K562 (cell line): ENCODE results near the gene AKR1C3. TPM values are rescaled to one million over a fixed set of nuclear protein-coding genes. Genes with fewer than 3 reads are reported as not detected.

Experiments used
- BRF1 ChIP-seq: IDR thresholded peaks from 3 replicates; pipeline ENCODE4 v1.6.1; 2011; ENCODE audit warnings: borderline replicate concordance, mild to moderate bottlenecking; ENCODE audit not compliant: insufficient read length; ENCODE audit errors: extremely low read depth
- CAMTA2 ChIP-seq: fragments of 250-450 bp; sonication (Bioruptor Pico); conservative IDR thresholded peaks from 2 replicates; pipeline ENCODE4 v1.5.1; 2022
- CREB1 ChIP-seq, 2 experiments: sonication (generic) in 1 of 2; formaldehyde crosslinking in 1 of 2; IDR thresholded peaks; 2 replicates each; pipeline versions ENCODE4 v1.6.1 to v1.8.0; 2012 to 2022; ENCODE audit warnings: inconsistent platforms in 1 of 2, mild to moderate bottlenecking in 1 of 2, missing genetic modification reagents in 1 of 2, moderate library complexity in 1 of 2
- ELF1 ChIP-seq: fragments of 200-800 bp; sonication (Bioruptor generic); IDR thresholded peaks from 2 replicates; pipeline ENCODE4 v1.6.1; 2016; ENCODE audit warnings: missing genetic modification characterization, missing compliant biosample characterization
- ELF4 ChIP-seq: fragments of 450-650 bp; formaldehyde crosslinking; IDR thresholded peaks from 2 replicates; pipeline ENCODE4 v1.4.0; 2022; ENCODE audit warnings: missing genetic modification characterization
- GATA2 ChIP-seq: sonication (generic); formaldehyde crosslinking; IDR thresholded peaks from 2 replicates; pipeline ENCODE4 v1.4.0; 2020; ENCODE audit warnings: mild to moderate bottlenecking, missing genetic modification reagents
- HDGF ChIP-seq: fragments of 450-650 bp; IDR thresholded peaks from 2 replicates; pipeline ENCODE4 v1.6.1; 2016
- MEF2A ChIP-seq: IDR thresholded peaks from 2 replicates; pipeline ENCODE4 v1.6.1; 2011; ENCODE audit warnings: low read depth, mild to moderate bottlenecking, low read length, moderate library complexity; ENCODE audit not compliant: control insufficient read depth
- MYNN ChIP-seq, 2 experiments: sonication (generic); formaldehyde crosslinking in 1 of 2; IDR thresholded peaks; 2 replicates each; pipeline versions ENCODE4 v1.5.0 to v1.6.1; 2016 to 2020; ENCODE audit warnings: antibody characterized with exemption in 1 of 2, missing genetic modification reagents in 1 of 2
- NFE2L1 ChIP-seq: fragments of 450-650 bp; IDR thresholded peaks from 2 replicates; pipeline ENCODE4 v1.6.1; 2016; ENCODE audit warnings: missing genetic modification characterization, low read depth, mild to moderate bottlenecking, missing compliant biosample characterization, moderate library complexity, borderline replicate concordance
- SMAD3 ChIP-seq: fragments of 450-650 bp; formaldehyde crosslinking; conservative IDR thresholded peaks from 2 replicates; pipeline ENCODE4 v1.4.0; 2020; ENCODE audit warnings: mild to moderate bottlenecking
- TSC22D4 ChIP-seq: fragments of 450-650 bp; IDR thresholded peaks from 2 replicates; pipeline ENCODE4 v1.6.1; 2016; ENCODE audit warnings: missing genetic modification characterization, missing biosample characterization, control low read depth
- ZFP91 ChIP-seq: sonication (generic); formaldehyde crosslinking; IDR thresholded peaks from 2 replicates; pipeline ENCODE4 v1.8.0; 2022; ENCODE audit warnings: mild to moderate bottlenecking, missing genetic modification reagents
- ZNF133 ChIP-seq: fragments of 250-450 bp; sonication (Bioruptor Pico); IDR thresholded peaks from 2 replicates; pipeline ENCODE4 v1.4.0; 2020; ENCODE audit warnings: mild to moderate bottlenecking
- ZNF143 ChIP-seq: sonication (generic); formaldehyde crosslinking; IDR thresholded peaks from 2 replicates; pipeline ENCODE4 v1.9.0; 2022; ENCODE audit warnings: mild to moderate bottlenecking, missing genetic modification reagents
- polyA plus RNA-seq, 8 experiments: library from polyadenylated mRNA; depleted of rRNA in 4 of 8; stranded (reverse) in 5 of 8; unstranded in 3 of 8; fragments of >200 nt; fragmentation: Nextera tagmentation in 2 of 8; fragmentation: Illumina TruSeq in 1 of 8; extraction: Ambion mirVana in 2 of 8; extraction: Trizol in 1 of 8; gene quantifications; 2 replicates each; pipeline versions ENCODE4 v1.2.1 to v1.2.3, GENCODE V29; 2011 to 2014; ENCODE audit warnings: inconsistent platforms in 1 of 8, missing spikeins in 1 of 8
- total RNA-seq, 7 experiments: library from RNA; depleted of rRNA in 6 of 7; stranded (reverse); fragments of >200 nt in 6 of 7; fragmentation: Illumina TruSeq in 2 of 7; extraction: Trizol in 2 of 7; gene quantifications; 2 replicates each; pipeline versions ENCODE4 v1.2.1 to v1.2.3, GENCODE V29; 2011 to 2021; ENCODE audit warnings: low replicate concordance in 1 of 7
- TF ChIP-seq, protein P1 (sequence below): sonication (generic); formaldehyde crosslinking; IDR thresholded peaks from 2 replicates; pipeline ENCODE4 v1.8.0; 2023; ENCODE audit warnings: mild to moderate bottlenecking, missing genetic modification reagents
- TF ChIP-seq, protein P2 (sequence below): fragments of 250-450 bp; sonication (Bioruptor Pico); IDR thresholded peaks from 2 replicates; pipeline ENCODE4 v1.5.0; 2021; ENCODE audit warnings: mild to moderate bottlenecking, borderline replicate concordance

The AKR1C3 gene
- total and polyA plus RNA-seq, 9 of the 15 experiments (the other 6 are each of a cell fraction or from before 2014, with no cell fraction given), result 4.6 to 20.4 (median 10.1) TPM

DNA sequence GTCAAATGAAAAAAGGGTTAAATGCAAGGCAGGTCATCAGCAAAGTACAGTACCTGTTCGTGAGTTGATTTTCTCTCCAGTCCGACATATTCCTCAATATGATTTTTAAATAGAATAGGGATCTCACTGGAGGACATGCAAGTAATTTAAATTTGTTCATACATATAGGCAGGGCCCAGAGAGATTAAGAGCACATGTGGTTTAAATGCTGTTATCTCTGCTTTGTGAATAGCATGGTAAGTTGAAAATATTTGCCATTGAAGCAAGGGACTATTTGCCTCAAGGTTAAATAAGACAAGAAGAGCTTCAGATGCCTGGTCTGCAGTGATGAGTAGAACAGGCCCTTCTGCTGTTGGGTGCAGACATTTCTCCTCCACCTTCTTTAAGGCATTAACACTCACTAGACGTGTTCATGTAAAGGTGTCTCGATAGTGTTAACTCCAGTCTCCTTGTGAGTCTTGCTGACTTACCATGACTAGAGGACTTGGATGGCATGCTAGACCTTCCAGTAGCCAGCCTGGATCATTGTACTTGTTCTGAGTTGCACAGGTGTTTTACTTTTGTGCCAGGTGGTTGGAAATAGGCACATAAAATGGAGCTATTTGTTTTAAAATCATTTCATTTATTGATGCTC is 15.6 kb upstream of the AKR1C3 start (continued):
- no peak for TF ChIP-seq ZNF143
- TF ChIP-seq CAMTA2 (CRISPR knock-in tag), result no peak
- no peak for TF ChIP-seq TSC22D4
- peak; percentile 61 for TF ChIP-seq NFE2L1 (tag)
- TF ChIP-seq ZNF133 (CRISPR knock-in tag), result no peak
- no peak for TF ChIP-seq MEF2A
- TF ChIP-seq ELF1 (tag), result no peak
- no peak for TF ChIP-seq HDGF
- no peak for TF ChIP-seq ELF4 (CRISPR knock-in tag)
- no peak for TF ChIP-seq BRF1
- TF ChIP-seq, protein P1, sequence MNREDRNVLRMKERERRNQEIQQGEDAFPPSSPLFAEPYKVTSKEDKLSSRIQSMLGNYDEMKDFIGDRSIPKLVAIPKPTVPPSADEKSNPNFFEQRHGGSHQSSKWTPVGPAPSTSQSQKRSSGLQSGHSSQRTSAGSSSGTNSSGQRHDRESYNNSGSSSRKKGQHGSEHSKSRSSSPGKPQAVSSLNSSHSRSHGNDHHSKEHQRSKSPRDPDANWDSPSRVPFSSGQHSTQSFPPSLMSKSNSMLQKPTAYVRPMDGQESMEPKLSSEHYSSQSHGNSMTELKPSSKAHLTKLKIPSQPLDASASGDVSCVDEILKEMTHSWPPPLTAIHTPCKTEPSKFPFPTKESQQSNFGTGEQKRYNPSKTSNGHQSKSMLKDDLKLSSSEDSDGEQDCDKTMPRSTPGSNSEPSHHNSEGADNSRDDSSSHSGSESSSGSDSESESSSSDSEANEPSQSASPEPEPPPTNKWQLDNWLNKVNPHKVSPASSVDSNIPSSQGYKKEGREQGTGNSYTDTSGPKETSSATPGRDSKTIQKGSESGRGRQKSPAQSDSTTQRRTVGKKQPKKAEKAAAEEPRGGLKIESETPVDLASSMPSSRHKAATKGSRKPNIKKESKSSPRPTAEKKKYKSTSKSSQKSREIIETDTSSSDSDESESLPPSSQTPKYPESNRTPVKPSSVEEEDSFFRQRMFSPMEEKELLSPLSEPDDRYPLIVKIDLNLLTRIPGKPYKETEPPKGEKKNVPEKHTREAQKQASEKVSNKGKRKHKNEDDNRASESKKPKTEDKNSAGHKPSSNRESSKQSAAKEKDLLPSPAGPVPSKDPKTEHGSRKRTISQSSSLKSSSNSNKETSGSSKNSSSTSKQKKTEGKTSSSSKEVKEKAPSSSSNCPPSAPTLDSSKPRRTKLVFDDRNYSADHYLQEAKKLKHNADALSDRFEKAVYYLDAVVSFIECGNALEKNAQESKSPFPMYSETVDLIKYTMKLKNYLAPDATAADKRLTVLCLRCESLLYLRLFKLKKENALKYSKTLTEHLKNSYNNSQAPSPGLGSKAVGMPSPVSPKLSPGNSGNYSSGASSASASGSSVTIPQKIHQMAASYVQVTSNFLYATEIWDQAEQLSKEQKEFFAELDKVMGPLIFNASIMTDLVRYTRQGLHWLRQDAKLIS, result no peak
- TF ChIP-seq, protein P2, sequence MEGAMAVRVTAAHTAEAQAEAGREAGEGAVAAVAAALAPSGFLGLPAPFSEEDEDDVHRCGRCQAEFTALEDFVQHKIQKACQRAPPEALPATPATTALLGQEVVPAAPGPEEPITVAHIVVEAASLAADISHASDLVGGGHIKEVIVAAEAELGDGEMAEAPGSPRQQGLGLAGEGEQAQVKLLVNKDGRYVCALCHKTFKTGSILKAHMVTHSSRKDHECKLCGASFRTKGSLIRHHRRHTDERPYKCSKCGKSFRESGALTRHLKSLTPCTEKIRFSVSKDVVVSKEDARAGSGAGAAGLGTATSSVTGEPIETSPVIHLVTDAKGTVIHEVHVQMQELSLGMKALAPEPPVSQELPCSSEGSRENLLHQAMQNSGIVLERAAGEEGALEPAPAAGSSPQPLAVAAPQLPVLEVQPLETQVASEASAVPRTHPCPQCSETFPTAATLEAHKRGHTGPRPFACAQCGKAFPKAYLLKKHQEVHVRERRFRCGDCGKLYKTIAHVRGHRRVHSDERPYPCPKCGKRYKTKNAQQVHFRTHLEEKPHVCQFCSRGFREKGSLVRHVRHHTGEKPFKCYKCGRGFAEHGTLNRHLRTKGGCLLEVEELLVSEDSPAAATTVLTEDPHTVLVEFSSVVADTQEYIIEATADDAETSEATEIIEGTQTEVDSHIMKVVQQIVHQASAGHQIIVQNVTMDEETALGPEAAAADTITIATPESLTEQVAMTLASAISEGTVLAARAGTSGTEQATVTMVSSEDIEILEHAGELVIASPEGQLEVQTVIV (CRISPR knock-in tag), result no peak
- TF ChIP-seq SMAD3 (CRISPR knock-in tag), result no peak
- no peak for TF ChIP-seq GATA2
- no peak for TF ChIP-seq CREB1 (IDR thresholded peaks at IDR 0.05)
- no peak for TF ChIP-seq CREB1 (CRISPR knock-in tag; IDR thresholded peaks at IDR 0.05)
- TF ChIP-seq MYNN (IDR thresholded peaks at IDR 0.05), result no peak
- no peak for TF ChIP-seq MYNN (CRISPR knock-in tag; IDR thresholded peaks at IDR 0.05)
- no peak for TF ChIP-seq ZFP91 (CRISPR knock-in tag)
